Measurements from ENCODE around the gene PACSIN1. TPM values are rescaled to one million over a fixed set of nuclear protein-coding genes. Genes with fewer than 3 reads are reported as not detected.

The PACSIN1 gene
- total RNA-seq, 4 donors from 2014 or later = 1.2 TPM; not detected in 2

DNA sequence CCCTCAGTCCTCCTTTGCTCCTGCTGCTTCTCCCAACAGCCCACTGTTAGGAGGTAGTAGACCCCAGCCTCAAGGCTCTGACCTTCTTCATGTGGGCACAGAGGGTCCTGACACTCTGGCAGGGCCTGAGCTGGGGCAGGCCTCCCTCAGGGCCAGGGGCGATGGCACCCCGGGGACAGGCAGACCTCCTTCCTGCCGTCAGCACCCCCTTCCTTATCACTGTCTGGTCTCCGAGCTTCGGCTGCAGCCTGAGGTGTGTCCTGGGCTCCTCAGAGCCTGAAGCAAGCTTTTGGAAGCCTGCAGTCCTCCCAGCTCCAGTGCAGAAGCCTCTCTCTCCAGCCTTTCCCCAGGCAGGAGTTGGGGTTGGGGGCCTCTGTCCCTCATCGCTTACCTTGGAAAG lies 68.3 kb downstream of the PACSIN1 start:
- no peak for ATAC-seq
- WGBS, 2 donors (ENCODE audit: low coverage in 1 of 2) = 84% methylated on average over 3 of the region's 6 CpGs; no CpG with 5 or more reads in 1 of the 2 donors
- no peak overlapping the region for H3K27ac ChIP-seq
- no peaks in the 10 kb centered on the region for H3K27me3 ChIP-seq
- no peak overlapping the region for H3K4me3 ChIP-seq
- H3K36me3 ChIP-seq = no peaks in the 10 kb centered on the region
- H3K4me1 ChIP-seq = no peaks in the 10 kb centered on the region
- H3K9me3 ChIP-seq = no peaks in the 10 kb centered on the region
- TF ChIP-seq, protein P1, sequence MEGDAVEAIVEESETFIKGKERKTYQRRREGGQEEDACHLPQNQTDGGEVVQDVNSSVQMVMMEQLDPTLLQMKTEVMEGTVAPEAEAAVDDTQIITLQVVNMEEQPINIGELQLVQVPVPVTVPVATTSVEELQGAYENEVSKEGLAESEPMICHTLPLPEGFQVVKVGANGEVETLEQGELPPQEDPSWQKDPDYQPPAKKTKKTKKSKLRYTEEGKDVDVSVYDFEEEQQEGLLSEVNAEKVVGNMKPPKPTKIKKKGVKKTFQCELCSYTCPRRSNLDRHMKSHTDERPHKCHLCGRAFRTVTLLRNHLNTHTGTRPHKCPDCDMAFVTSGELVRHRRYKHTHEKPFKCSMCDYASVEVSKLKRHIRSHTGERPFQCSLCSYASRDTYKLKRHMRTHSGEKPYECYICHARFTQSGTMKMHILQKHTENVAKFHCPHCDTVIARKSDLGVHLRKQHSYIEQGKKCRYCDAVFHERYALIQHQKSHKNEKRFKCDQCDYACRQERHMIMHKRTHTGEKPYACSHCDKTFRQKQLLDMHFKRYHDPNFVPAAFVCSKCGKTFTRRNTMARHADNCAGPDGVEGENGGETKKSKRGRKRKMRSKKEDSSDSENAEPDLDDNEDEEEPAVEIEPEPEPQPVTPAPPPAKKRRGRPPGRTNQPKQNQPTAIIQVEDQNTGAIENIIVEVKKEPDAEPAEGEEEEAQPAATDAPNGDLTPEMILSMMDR (IDR thresholded peaks at IDR 0.05) = no peak
- no peak for TF ChIP-seq POLR2A (IDR thresholded peaks at IDR 0.05)
- TF ChIP-seq EP300 (IDR thresholded peaks at IDR 0.05) = no peak
- TF ChIP-seq POLR2AphosphoS5 (IDR thresholded peaks at IDR 0.05) = no peak

DNA sequence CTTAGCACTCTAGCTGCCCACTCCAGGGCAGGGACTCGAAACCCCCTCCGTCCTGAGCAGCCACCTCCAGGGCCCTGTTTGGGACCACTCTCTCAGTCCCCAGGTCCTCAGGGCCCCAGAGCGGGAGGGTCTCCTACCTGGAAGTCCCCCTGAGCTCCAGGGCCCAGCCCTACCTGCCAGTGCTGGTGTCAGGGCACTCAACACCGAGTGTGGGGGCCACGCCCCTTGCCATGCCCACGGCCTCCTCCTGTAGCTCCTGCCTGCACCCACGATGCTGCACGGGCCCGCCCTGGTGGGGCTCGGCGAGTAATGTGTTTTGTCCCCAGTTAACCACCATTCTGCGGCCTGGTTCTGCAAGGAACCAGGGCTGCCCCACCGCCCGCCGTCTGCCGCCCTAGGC lies 68.8 kb downstream of the PACSIN1 start:
- Histone ChIP-seq H3K36me3 (no peaks in the 10 kb centered on the region), H3K9me3 (no peaks in the 10 kb centered on the region), H3K27ac (no peak overlapping the region), H3K27me3 (no peaks in the 10 kb centered on the region), H3K4me3 (no peak overlapping the region), H3K4me1 (no peaks in the 10 kb centered on the region)
- TF ChIP-seq EP300 (IDR thresholded peaks at IDR 0.05) (no peak), POLR2A (IDR thresholded peaks at IDR 0.05) (no peak), POLR2AphosphoS5 (IDR thresholded peaks at IDR 0.05) (no peak)
- TF ChIP-seq, protein P1 (IDR thresholded peaks at IDR 0.05) = no peak
- 86 to 90% methylated on average over 8 to 10 of the region's 16 CpGs for WGBS, 2 donors (ENCODE audit: low coverage in 1 of 2)
- no peak for ATAC-seq

DNA sequence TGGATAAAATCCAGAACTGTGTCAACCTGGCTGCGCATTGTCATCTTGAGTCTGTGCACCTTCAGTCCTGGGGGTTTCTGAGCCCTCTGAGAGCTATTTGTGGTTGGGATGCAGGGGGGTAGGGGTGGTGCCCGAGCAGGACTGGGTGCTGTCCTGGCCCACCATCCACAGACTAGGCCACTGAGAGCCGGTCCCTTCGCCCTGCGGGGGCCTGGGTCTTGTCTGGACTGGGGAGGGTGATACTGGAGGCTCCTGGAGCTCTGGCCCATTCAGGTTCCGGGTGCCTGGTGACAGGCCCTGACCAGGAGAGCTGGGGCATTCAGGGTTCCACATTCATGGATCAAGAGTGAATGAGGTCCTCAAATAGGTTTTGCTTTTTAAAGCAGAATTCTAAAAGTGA lies 69.3 kb downstream of the PACSIN1 start:
- H3K4me3 ChIP-seq = no peak overlapping the region
- H3K27ac ChIP-seq = no peak overlapping the region
- H3K4me1 ChIP-seq = no peaks in the 10 kb centered on the region
- no peaks in the 10 kb centered on the region for H3K9me3 ChIP-seq
- 100% methylated on average over 1 of the region's 6 CpGs; no CpG with 5 or more reads in 1 of the 2 donors for WGBS, 2 donors (ENCODE audit: low coverage in 1 of 2)
- TF ChIP-seq POLR2AphosphoS5 (IDR thresholded peaks at IDR 0.05) (no peak), POLR2A (IDR thresholded peaks at IDR 0.05) (no peak), EP300 (IDR thresholded peaks at IDR 0.05) (no peak)
- TF ChIP-seq, protein P1 (IDR thresholded peaks at IDR 0.05) = no peak
- no peak for ATAC-seq
- H3K36me3 ChIP-seq = no peaks in the 10 kb centered on the region
- H3K27me3 ChIP-seq = no peaks in the 10 kb centered on the region

DNA sequence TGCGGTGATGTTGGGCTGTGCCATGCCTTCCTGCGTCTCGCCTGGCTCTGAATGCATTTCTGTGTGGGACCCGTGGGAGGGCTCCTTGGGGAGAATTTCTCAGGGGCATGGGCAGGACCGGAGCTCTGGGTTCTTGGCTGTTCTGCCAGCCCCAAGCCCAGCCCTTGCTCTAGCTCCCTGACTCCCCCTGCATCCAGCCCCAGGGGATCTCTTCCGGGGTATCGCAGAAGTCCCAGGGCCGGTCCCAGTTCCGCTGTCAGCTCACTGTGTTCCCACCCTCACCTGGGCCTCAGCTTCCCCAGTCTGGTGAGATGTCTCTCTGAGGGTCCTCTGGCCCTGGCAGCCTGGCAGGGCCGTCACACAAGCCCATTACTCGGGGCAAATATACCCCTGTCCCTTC lies 69.8 kb downstream of the PACSIN1 start:
- WGBS, 2 donors (ENCODE audit: low coverage in 1 of 2) = no CpG with 5 or more reads among the region's 11 CpGs
- Histone ChIP-seq H3K4me1 (no peaks in the 10 kb centered on the region), H3K36me3 (no peaks in the 10 kb centered on the region), H3K27me3 (no peaks in the 10 kb centered on the region), H3K27ac (no peak overlapping the region), H3K9me3 (no peaks in the 10 kb centered on the region), H3K4me3 (no peak overlapping the region)
- TF ChIP-seq POLR2AphosphoS5 (IDR thresholded peaks at IDR 0.05) (no peak), EP300 (IDR thresholded peaks at IDR 0.05) (no peak), POLR2A (IDR thresholded peaks at IDR 0.05) (no peak)
- TF ChIP-seq, protein P1 (IDR thresholded peaks at IDR 0.05) = no peak
- ATAC-seq = no peak

DNA sequence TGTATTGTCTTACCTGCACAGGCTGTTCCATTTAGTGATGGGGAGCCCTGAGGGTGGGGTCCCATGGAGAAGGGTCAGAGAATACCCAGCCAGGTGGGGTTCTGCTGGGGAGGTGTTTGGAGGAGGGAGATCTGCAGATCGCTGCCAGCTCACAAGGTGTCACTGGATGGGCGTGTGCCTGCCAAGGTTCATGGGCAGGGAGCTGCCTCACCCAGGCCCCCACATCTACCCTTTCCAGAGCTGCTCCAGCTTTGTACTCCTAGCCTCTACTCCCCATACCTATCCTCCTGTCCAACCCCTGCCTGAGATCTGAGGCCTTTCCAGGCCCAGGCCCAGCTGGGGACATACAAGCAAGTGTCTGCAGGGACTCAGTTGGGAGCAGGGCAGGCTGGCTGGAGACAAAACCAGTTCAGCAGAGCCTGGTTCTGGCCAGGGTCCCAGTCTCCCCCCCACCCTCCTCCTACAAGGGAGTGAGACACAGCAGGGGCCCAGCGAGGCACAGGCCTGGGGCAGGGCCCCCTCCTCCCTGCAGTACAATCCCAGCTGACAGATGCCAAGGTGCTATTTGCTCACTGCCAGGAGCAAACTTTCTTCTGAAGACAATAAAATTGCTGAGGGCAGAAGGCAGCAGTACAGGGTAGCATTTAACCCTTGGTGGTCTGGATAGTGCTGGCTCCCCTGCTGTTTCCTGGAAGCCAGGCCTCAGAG lies 70.5 kb downstream of the PACSIN1 start:
- TF ChIP-seq POLR2AphosphoS5 (IDR thresholded peaks at IDR 0.05) (no peak), POLR2A (IDR thresholded peaks at IDR 0.05) (no peak), EP300 (IDR thresholded peaks at IDR 0.05) (no peak)
- TF ChIP-seq, protein P1 (IDR thresholded peaks at IDR 0.05) = no peak
- Histone ChIP-seq H3K36me3 (no peaks in the 10 kb centered on the region), H3K4me3 (no peak overlapping the region), H3K4me1 (no peaks in the 10 kb centered on the region), H3K27me3 (no peaks in the 10 kb centered on the region), H3K9me3 (no peaks in the 10 kb centered on the region), H3K27ac (no peak overlapping the region)
- no peak for ATAC-seq
- 67 to 92% methylated on average over 1 to 2 of the region's 3 CpGs for WGBS, 2 donors (ENCODE audit: low coverage in 1 of 2)
